ENCODE data around the gene BTAF1. TPM values are rescaled to one million over a fixed set of nuclear protein-coding genes. Genes with fewer than 3 reads are reported as not detected.

The BTAF1 gene
- total RNA-seq, 1 experiment from 2014 or later, result 33.8 TPM

DNA sequence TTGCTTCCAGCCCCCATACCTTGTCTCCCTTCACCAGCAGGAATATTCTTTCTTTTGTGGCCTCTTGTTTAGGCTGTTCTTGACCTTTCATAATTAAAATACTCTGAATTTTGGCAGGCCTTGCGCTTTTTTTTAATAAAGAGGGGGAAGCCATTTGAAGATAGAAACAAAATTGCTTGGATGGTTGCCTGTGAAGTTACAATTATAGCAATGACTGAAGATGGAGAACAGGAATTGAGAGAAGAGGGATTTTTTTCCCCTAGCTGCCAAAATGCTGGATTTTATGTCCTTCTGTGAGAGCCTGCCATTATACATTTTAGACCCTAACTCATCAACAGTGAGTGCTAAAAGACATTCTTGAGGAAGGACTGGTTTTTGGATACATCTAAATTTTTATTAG is 39.0 kb upstream of the BTAF1 start:
- H3K36me3 ChIP-seq (ENCODE audit: control insufficient read depth, insufficient read depth, low read length), result no peaks in the 10 kb centered on the region
- in situ Hi-C loops (cut with HindIII; ENCODE audit: low pct_unique_long_range_greater_than_20kb, low sequenced_read_pairs) (no loop called here), intact Hi-C loops (cut with micrococcal nuclease; ENCODE audit: unreplicated experiment) (no loop called here)
- no peak overlapping the region for H3K27ac ChIP-seq (ENCODE audit: low read length)
- no TSS peak for BruUV-seq (replicated peaks)
- ChIA-PET POLR2A (no interaction called here), CTCF (interaction anchor here (0.6 to 0.7 kb wide), 2 partner anchors 12 to 44 kb away, joined by 3 to 4 read pairs; no protein-coding TSS in a partner anchor)
- H3K4me1 ChIP-seq (ENCODE audit: control insufficient read depth, insufficient read depth, low read length), result peaks cover 19% of the 10 kb centered on the region
- no peak for TF ChIP-seq TCF7L2 (IDR thresholded peaks at IDR 0.05; ENCODE audit: low read depth, low read length)
- TF ChIP-seq, protein P1, sequence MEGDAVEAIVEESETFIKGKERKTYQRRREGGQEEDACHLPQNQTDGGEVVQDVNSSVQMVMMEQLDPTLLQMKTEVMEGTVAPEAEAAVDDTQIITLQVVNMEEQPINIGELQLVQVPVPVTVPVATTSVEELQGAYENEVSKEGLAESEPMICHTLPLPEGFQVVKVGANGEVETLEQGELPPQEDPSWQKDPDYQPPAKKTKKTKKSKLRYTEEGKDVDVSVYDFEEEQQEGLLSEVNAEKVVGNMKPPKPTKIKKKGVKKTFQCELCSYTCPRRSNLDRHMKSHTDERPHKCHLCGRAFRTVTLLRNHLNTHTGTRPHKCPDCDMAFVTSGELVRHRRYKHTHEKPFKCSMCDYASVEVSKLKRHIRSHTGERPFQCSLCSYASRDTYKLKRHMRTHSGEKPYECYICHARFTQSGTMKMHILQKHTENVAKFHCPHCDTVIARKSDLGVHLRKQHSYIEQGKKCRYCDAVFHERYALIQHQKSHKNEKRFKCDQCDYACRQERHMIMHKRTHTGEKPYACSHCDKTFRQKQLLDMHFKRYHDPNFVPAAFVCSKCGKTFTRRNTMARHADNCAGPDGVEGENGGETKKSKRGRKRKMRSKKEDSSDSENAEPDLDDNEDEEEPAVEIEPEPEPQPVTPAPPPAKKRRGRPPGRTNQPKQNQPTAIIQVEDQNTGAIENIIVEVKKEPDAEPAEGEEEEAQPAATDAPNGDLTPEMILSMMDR (IDR thresholded peaks at IDR 0.05), result no peak
- no peak for TF ChIP-seq SIN3A (IDR thresholded peaks at IDR 0.05; ENCODE audit: borderline replicate concordance, insufficient read depth, low read depth, low read length)
- TF ChIP-seq, protein P2, sequence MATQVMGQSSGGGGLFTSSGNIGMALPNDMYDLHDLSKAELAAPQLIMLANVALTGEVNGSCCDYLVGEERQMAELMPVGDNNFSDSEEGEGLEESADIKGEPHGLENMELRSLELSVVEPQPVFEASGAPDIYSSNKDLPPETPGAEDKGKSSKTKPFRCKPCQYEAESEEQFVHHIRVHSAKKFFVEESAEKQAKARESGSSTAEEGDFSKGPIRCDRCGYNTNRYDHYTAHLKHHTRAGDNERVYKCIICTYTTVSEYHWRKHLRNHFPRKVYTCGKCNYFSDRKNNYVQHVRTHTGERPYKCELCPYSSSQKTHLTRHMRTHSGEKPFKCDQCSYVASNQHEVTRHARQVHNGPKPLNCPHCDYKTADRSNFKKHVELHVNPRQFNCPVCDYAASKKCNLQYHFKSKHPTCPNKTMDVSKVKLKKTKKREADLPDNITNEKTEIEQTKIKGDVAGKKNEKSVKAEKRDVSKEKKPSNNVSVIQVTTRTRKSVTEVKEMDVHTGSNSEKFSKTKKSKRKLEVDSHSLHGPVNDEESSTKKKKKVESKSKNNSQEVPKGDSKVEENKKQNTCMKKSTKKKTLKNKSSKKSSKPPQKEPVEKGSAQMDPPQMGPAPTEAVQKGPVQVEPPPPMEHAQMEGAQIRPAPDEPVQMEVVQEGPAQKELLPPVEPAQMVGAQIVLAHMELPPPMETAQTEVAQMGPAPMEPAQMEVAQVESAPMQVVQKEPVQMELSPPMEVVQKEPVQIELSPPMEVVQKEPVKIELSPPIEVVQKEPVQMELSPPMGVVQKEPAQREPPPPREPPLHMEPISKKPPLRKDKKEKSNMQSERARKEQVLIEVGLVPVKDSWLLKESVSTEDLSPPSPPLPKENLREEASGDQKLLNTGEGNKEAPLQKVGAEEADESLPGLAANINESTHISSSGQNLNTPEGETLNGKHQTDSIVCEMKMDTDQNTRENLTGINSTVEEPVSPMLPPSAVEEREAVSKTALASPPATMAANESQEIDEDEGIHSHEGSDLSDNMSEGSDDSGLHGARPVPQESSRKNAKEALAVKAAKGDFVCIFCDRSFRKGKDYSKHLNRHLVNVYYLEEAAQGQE (IDR thresholded peaks at IDR 0.05; ENCODE audit: insufficient read depth in 1 of 2, low read depth in 2 of 2, low read length in 1 of 2), result no peak
- TF ChIP-seq POLR2AphosphoS5 (IDR thresholded peaks at IDR 0.05; ENCODE audit: low read depth, low read length), result no peak
- H3K4me3 ChIP-seq (ENCODE audit: low read depth in 2 of 2, low read length in 2 of 2), result no peak overlapping the region
- ATAC-seq, result no peak
- DNase-seq (ENCODE audit: low read depth, low spot score), result no peak
- no peaks in the 10 kb centered on the region for H3K9me3 ChIP-seq (ENCODE audit: control insufficient read depth, insufficient read depth, low read depth, low read length)
- H3K27me3 ChIP-seq (ENCODE audit: control insufficient read depth, insufficient read depth, low read length), result no peaks in the 10 kb centered on the region

DNA sequence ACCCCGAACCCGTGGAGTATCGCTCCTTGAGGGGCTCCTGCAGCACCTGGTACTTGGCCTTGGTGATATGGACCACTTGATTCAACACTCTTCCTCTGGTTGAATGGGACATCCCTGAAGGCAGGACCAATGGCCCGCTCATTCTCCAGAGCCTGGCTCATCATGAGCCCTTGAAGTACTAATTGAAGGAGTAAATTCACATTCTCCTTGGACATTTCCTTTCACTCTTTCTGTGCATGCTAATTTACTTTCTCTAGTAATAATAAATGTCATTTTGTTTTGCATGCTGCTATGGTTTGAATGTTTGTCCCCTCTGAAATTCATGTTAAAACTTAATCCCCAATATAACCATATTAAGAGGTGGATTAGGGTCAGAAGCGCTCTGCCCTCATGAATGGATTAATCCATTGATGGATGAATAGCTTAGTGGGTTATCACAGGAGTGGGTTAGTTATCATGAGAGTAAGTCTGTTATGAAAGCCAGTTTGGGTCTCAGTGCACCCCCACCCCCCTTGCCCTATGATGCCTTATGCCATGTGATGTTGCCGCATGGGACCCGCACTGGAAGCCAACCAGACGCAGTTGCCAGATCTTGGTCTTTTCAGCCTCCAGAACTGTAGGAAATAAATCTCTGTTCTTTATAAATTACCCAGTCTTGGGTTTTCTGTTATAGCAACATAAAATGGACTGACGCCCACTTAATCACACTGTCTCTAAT is 38.0 kb upstream of the BTAF1 start:
- intact Hi-C loops (cut with micrococcal nuclease; ENCODE audit: unreplicated experiment) (no loop called here), in situ Hi-C loops (cut with HindIII; ENCODE audit: low pct_unique_long_range_greater_than_20kb, low sequenced_read_pairs) (no loop called here)
- Histone ChIP-seq H3K36me3 (ENCODE audit: control insufficient read depth, insufficient read depth, low read length) (no peaks in the 10 kb centered on the region), H3K27me3 (ENCODE audit: control insufficient read depth, insufficient read depth, low read length) (no peaks in the 10 kb centered on the region), H3K4me1 (ENCODE audit: control insufficient read depth, insufficient read depth, low read length) (peaks cover 14% of the 10 kb centered on the region), H3K27ac (ENCODE audit: low read length) (no peak overlapping the region), H3K9me3 (ENCODE audit: control insufficient read depth, insufficient read depth, low read depth, low read length) (no peaks in the 10 kb centered on the region), H3K4me3 (ENCODE audit: low read depth in 2 of 2, low read length in 2 of 2) (no peak overlapping the region)
- DNase-seq (ENCODE audit: low read depth, low spot score) (no peak), ATAC-seq (no peak)
- CTCF ChIA-PET, result interaction anchor here (0.6 kb wide), 1 partner anchor 22 kb away, joined by 3 read pairs; no protein-coding TSS in a partner anchor
- BruUV-seq (replicated peaks), result no TSS peak
- POLR2A ChIA-PET, result no interaction called here
- no peak for TF ChIP-seq SIN3A (IDR thresholded peaks at IDR 0.05; ENCODE audit: borderline replicate concordance, insufficient read depth, low read depth, low read length)
- no peak for TF ChIP-seq POLR2AphosphoS5 (IDR thresholded peaks at IDR 0.05; ENCODE audit: low read depth, low read length)
- TF ChIP-seq, protein P2 (IDR thresholded peaks at IDR 0.05; ENCODE audit: insufficient read depth in 1 of 2, low read depth in 2 of 2, low read length in 1 of 2), result no peak
- TF ChIP-seq, protein P1 (IDR thresholded peaks at IDR 0.05), result no peak
- no peak for TF ChIP-seq TCF7L2 (IDR thresholded peaks at IDR 0.05; ENCODE audit: low read depth, low read length)

Measured in Panc1 (cell line).